DND-41 (cell line): Measurements from ENCODE around the gene ADCY2.

Source experiments
- CTCF ChIP-seq: IDR thresholded peaks from 2 replicates; pipeline ENCODE4 v1.5.1; 2012; ENCODE audit warnings: borderline replicate concordance, low read length, moderate library complexity, mild to moderate bottlenecking; ENCODE audit not compliant: poor library complexity, severe bottlenecking; ENCODE audit errors: extremely low read depth
- EZH2 ChIP-seq: IDR thresholded peaks from 3 replicates; pipeline ENCODE4 v1.6.1; 2012; ENCODE audit warnings: borderline replicate concordance, low read depth, mild to moderate bottlenecking, moderate library complexity, low read length, inconsistent platforms; ENCODE audit not compliant: severe bottlenecking

GRCh38 chr5:7868427-7868772 lies 472.5 kb downstream of the ADCY2 start:
- TF ChIP-seq EZH2, result no peak
- TF ChIP-seq CTCF, result no peak
